HEK293 (cell line): ENCODE results near the gene PCBP4.

Source experiments
- CTCF ChIA-PET: fragments of 350-600 bp; formaldehyde crosslinking; extraction: SDS; loops from one replicate; lab custom pipeline; 2021; ENCODE audit warnings: antibody characterized with exemption; lab: Yijun Ruan, JAX
- POLR2A ChIA-PET: fragments of 300-600 bp; formaldehyde crosslinking; extraction: SDS; loops from one replicate; lab custom pipeline; 2020; ENCODE audit warnings: antibody characterized with exemption, inconsistent platforms; lab: Yijun Ruan, JAX
- H3K27ac ChIP-seq: fragments of 200-500 bp; sonication (Bioruptor generic); 2 replicates; pipeline ENCODE4 v1.5.1; 2014; ENCODE audit warnings: low read depth, low read length, control low read depth, inconsistent platforms; ENCODE audit errors: extremely low read depth
- H3K36me3 ChIP-seq, 2 experiments: fragments of 200-500 bp in 1 of 2; sonication (Bioruptor generic) in 1 of 2; 1 replicate in 1 of 2; 2 replicates in 1 of 2; pipeline ENCODE4 v1.5.1; 2014 to 2017; ENCODE audit warnings: inconsistent platforms in 2 of 2, low read length in 2 of 2; ENCODE audit not compliant: control insufficient read depth in 2 of 2, insufficient read depth in 1 of 2
- H3K4me1 ChIP-seq: fragments of 200-500 bp; sonication (Bioruptor generic); 2 replicates; pipeline ENCODE4 v1.5.1; 2014; ENCODE audit warnings: mild to moderate bottlenecking, low read length, inconsistent platforms; ENCODE audit not compliant: control insufficient read depth, insufficient read depth
- H3K4me3 ChIP-seq: 2 replicates; pipeline ENCODE4 v1.5.1; 2011; ENCODE audit warnings: low read depth, mild to moderate bottlenecking, control low read depth, low read length, moderate library complexity
- H3K9me3 ChIP-seq: fragments of 200-500 bp; sonication (Bioruptor generic); 2 replicates; pipeline ENCODE4 v1.5.1; 2014; ENCODE audit warnings: low read depth, low read length, inconsistent platforms; ENCODE audit not compliant: control insufficient read depth, insufficient read depth
- EGR2 ChIP-seq: fragments of 450-650 bp; formaldehyde crosslinking; IDR thresholded peaks from 2 replicates; pipeline ENCODE4 v1.5.1; 2016; ENCODE audit warnings: low read depth, missing biosample characterization, missing genetic modification characterization
- GLIS1 ChIP-seq: fragments of 450-650 bp; formaldehyde crosslinking; IDR thresholded peaks from 2 replicates; pipeline ENCODE4 v1.5.1; 2016; ENCODE audit warnings: missing biosample characterization, missing genetic modification characterization
- REPIN1 ChIP-seq: fragments of 450-650 bp; formaldehyde crosslinking; IDR thresholded peaks from 2 replicates; pipeline ENCODE4 v1.5.1; 2017; ENCODE audit warnings: missing biosample characterization, missing genetic modification characterization, low read depth
- SCRT2 ChIP-seq: fragments of 450-650 bp; formaldehyde crosslinking; IDR thresholded peaks from 2 replicates; pipeline ENCODE4 v1.5.1; 2016; ENCODE audit warnings: missing biosample characterization, missing genetic modification characterization
- SETDB1 ChIP-seq: IDR thresholded peaks from one replicate; pipeline ENCODE4 v1.6.1; 2017; ENCODE audit warnings: mild to moderate bottlenecking, low read length, moderate library complexity, mixed read lengths; ENCODE audit not compliant: insufficient read length
- ZBTB17 ChIP-seq: fragments of 450-650 bp; formaldehyde crosslinking; IDR thresholded peaks from 2 replicates; pipeline ENCODE4 v1.5.1; 2016; ENCODE audit warnings: missing biosample characterization, missing genetic modification characterization
- ZFP3 ChIP-seq: fragments of 450-650 bp; formaldehyde crosslinking; IDR thresholded peaks from 2 replicates; pipeline ENCODE4 v1.5.1; 2016; ENCODE audit warnings: low read depth, missing biosample characterization, missing genetic modification characterization
- ZNF114 ChIP-seq: fragments of 450-650 bp; formaldehyde crosslinking; IDR thresholded peaks from 2 replicates; pipeline ENCODE4 v1.5.0; 2017; ENCODE audit warnings: missing biosample characterization, missing genetic modification characterization
- ZNF155 ChIP-seq: fragments of 450-650 bp; formaldehyde crosslinking; IDR thresholded peaks from 2 replicates; pipeline ENCODE4 v1.5.1; 2016; ENCODE audit warnings: missing biosample characterization, missing genetic modification characterization
- ZNF202 ChIP-seq: fragments of 450-650 bp; formaldehyde crosslinking; IDR thresholded peaks from 2 replicates; pipeline ENCODE4 v1.5.1; 2016; ENCODE audit warnings: missing biosample characterization, missing genetic modification characterization, borderline replicate concordance
- ZNF274 ChIP-seq, 2 experiments: fragments of 200-500 bp in 1 of 2; fragments of 450-650 bp in 1 of 2; sonication (Bioruptor generic) in 1 of 2; formaldehyde crosslinking in 1 of 2; IDR thresholded peaks; 2 replicates each; pipeline versions ENCODE4 v1.5.1 to v1.6.1; 2014 to 2016; ENCODE audit warnings: borderline replicate concordance in 1 of 2, inconsistent platforms in 1 of 2, low read length in 1 of 2, missing biosample characterization in 1 of 2, missing genetic modification characterization in 1 of 2
- ZNF280D ChIP-seq: fragments of 450-650 bp; formaldehyde crosslinking; IDR thresholded peaks from 2 replicates; pipeline ENCODE4 v1.5.1; 2016; ENCODE audit warnings: missing biosample characterization, missing genetic modification characterization
- ZNF341 ChIP-seq: fragments of 450-650 bp; formaldehyde crosslinking; IDR thresholded peaks from 2 replicates; pipeline ENCODE4; 2016; ENCODE audit warnings: low read depth, missing biosample characterization, missing genetic modification characterization
- ZNF501 ChIP-seq: fragments of 450-650 bp; formaldehyde crosslinking; IDR thresholded peaks from 2 replicates; pipeline ENCODE4 v1.5.1; 2016; ENCODE audit warnings: missing biosample characterization, missing genetic modification characterization
- ZNF548 ChIP-seq: fragments of 450-650 bp; formaldehyde crosslinking; IDR thresholded peaks from 2 replicates; pipeline ENCODE4 v1.5.1; 2016; ENCODE audit warnings: missing biosample characterization, missing genetic modification characterization
- ZNF792 ChIP-seq: fragments of 450-650 bp; formaldehyde crosslinking; IDR thresholded peaks from 2 replicates; pipeline ENCODE4 v1.5.1; 2016; ENCODE audit warnings: missing biosample characterization, missing genetic modification characterization

Gene PCBP4

GRCh38 chr3:51963951-51964451 lies 3.3 kb downstream of the PCBP4 start:
- CTCF ChIA-PET, result interaction anchor here (2.3 kb wide), 1 partner anchor 10 kb away, joined by 12 read pairs; the partner anchor contains the start of genes ABHD14A and ABHD14B
- H3K27ac ChIP-seq, result no peak overlapping the region
- 0 out of 2 replicates have a peak, but pooled peaks cover 2% of the 10 kb centered on the region for H3K4me1 ChIP-seq
- H3K4me3 ChIP-seq, result no peak overlapping the region
- no peaks in the 10 kb centered on the region for H3K9me3 ChIP-seq
- POLR2A ChIA-PET, result no interaction called here
- TF ChIP-seq REPIN1 (tag by site-specific recombination) (no peak), EGR2 (peak; percentile 46)
- H3K36me3 ChIP-seq, result peaks cover 0 to 18% of the 10 kb centered on the region in 2 experiments; a peak in 1 of 3 replicates

- no peak overlapping the region for H3K27ac ChIP-seq
- peaks cover 0 to 25% of the 10 kb centered on the region in 2 experiments; a peak in 1 of 3 replicates for H3K36me3 ChIP-seq
- CTCF ChIA-PET, result interaction anchor here (0.7 to 2.4 kb wide), 3 partner anchors 11 to 141 kb away, joined by 5 to 12 read pairs (median 8); partner anchors contain the start of genes ABHD14A, ABHD14B, PARP3 and RRP9
- TF ChIP-seq ZNF501 (tag by site-specific recombination) (no peak), ZBTB17 (peak; percentile 55; the same call in 1 of the 2 replicates)
- H3K4me3 ChIP-seq, result no peak overlapping the region
- POLR2A ChIA-PET, result no interaction called here
- H3K9me3 ChIP-seq, result no peaks in the 10 kb centered on the region
- H3K4me1 ChIP-seq, result 0 out of 2 replicates have a peak, but pooled peaks cover under 1% of the 10 kb centered on the region
Observed at GRCh38 chr3:51962854-51963530, 4.3 kb downstream of the PCBP4 start.

GRCh38 chr3:51961602-51962569 lies 5.4 kb downstream of the PCBP4 start:
- TF ChIP-seq SCRT2 (tag by site-specific recombination) (no peak), ZNF341 (tag by site-specific recombination) (peak; percentile 91), ZNF280D (tag by site-specific recombination) (no peak), ZNF202 (tag by site-specific recombination) (no peak), GLIS1 (0 out of 2 replicates have a peak, but pooled peaks have one; percentile 34)
- H3K4me3 ChIP-seq, result no peak overlapping the region
- POLR2A ChIA-PET, result no interaction called here
- peaks cover 0 to 34% of the 10 kb centered on the region in 2 experiments; a peak in 1 of 3 replicates for H3K36me3 ChIP-seq
- H3K9me3 ChIP-seq, result no peaks in the 10 kb centered on the region
- no peaks in the 10 kb centered on the region for H3K4me1 ChIP-seq
- no peak overlapping the region for H3K27ac ChIP-seq
- CTCF ChIA-PET, result interaction anchor here (0.7 to 2.4 kb wide), 2 partner anchors 20 to 140 kb away, joined by 5 to 8 read pairs; partner anchors contain the start of genes PARP3 and RRP9

GRCh38 chr3:51961011-51961410 lies 6.2 kb downstream of the PCBP4 start:
- no peak overlapping the region for H3K27ac ChIP-seq
- POLR2A ChIA-PET, result no interaction called here

More at GRCh38 chr3:51961011-51961410, 6.2 kb downstream of the PCBP4 start:
- Histone ChIP-seq H3K4me1 (no peaks in the 10 kb centered on the region), H3K36me3 (peaks cover 0 to 35% of the 10 kb centered on the region in 2 experiments; a peak in 1 of 3 replicates), H3K4me3 (no peak overlapping the region), H3K9me3 (no peaks in the 10 kb centered on the region)
- TF ChIP-seq ZNF792 (tag by site-specific recombination) (no peak), ZNF155 (no peak), ZFP3 (tag by site-specific recombination) (no peak), ZNF274 (IDR thresholded peaks at IDR 0.05; ENCODE audit: low read length) (no peak), ZNF274 (tag by site-specific recombination; IDR thresholded peaks at IDR 0.05; ENCODE audit: borderline replicate concordance) (no peak), ZNF114 (tag by site-specific recombination) (no peak), REPIN1 (tag by site-specific recombination) (no peak), ZNF548 (no peak), SETDB1 (no peak)
- CTCF ChIA-PET, result no interaction called here
